Measurements from ENCODE around the gene STAT2. TPM values are rescaled to one million over a fixed set of nuclear protein-coding genes. Genes with fewer than 3 reads are reported as not detected.

STAT2 gene
- polyA plus RNA-seq, 10 donors: 39.6 to 94.7 (median 59.4) TPM

DNA sequence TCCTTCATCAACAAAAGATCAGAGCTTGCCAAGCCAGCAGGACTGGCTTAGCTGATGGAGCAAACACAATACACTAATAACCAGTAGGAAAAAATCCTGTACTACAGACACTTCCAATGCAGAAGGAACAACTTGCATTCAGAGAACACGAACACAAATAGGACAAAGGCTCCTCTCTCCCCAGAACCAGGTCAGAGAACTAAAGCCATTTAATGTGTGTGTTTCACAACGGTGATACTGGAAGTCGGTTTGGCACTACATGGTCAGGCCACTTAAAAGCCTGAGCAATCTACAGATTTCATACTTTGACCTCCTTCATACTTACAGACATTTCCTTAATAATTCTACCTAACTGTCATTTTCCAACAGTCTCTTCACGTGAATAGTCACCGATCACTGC is 66.1 kb downstream of the STAT2 start:
- DNase-seq: no peak

Other genes starting within 250 kb of the STAT2 start
- gene RPL41, start 243.5 kb downstream of the STAT2 start, polyA plus RNA-seq (ENCODE audit: insufficient read length in 10 of 10): 1,000 to 10,000 TPM; 4,692 to 6,543 (median 5,537) TPM
- gene ZC3H10, start 241.8 kb downstream of the STAT2 start, polyA plus RNA-seq (ENCODE audit: insufficient read length in 10 of 10): 1 to 10 TPM; 3.4 to 6.3 (median 4.6) TPM
- gene ESYT1, start 231.8 kb downstream of the STAT2 start, polyA plus RNA-seq (ENCODE audit: insufficient read length in 10 of 10): 10 to 100 TPM; 64.1 to 91.1 (median 79.6) TPM
- 100 to 1,000 TPM; 502 to 996 (median 790) TPM for gene MYL6B, start 207.5 kb downstream of the STAT2 start, polyA plus RNA-seq (ENCODE audit: insufficient read length in 10 of 10)
- gene MYL6, start 201.7 kb downstream of the STAT2 start, polyA plus RNA-seq (ENCODE audit: insufficient read length in 10 of 10): 1,000 to 10,000 TPM; 1,255 to 1,671 (median 1,389) TPM
- 10 to 100 TPM; 49.9 to 75.2 (median 61.1) TPM for gene SMARCC2, start 170.6 kb downstream of the STAT2 start, polyA plus RNA-seq (ENCODE audit: insufficient read length in 10 of 10)
- gene RNF41, start 138.2 kb downstream of the STAT2 start, polyA plus RNA-seq (ENCODE audit: insufficient read length in 10 of 10): 10 to 100 TPM; 31.6 to 52.0 (median 41.4) TPM
- gene NABP2, start 135.8 kb downstream of the STAT2 start, polyA plus RNA-seq (ENCODE audit: insufficient read length in 10 of 10): 10 to 100 TPM; 13.7 to 22.0 (median 19.3) TPM
- 1 to 10 TPM in 1 of 10 donors, under 1 TPM in 7, not detected in 2; 0.32 to 1.0 (median 0.55) TPM for gene SLC39A5, start 130.1 kb downstream of the STAT2 start, polyA plus RNA-seq (ENCODE audit: insufficient read length in 10 of 10)
- gene ANKRD52, start 101.7 kb downstream of the STAT2 start, polyA plus RNA-seq (ENCODE audit: insufficient read length in 10 of 10): 10 to 100 TPM; 14.1 to 21.7 (median 18.1) TPM
- gene COQ10A, start 93.2 kb downstream of the STAT2 start, polyA plus RNA-seq (ENCODE audit: insufficient read length in 10 of 10): 10 to 100 TPM; 13.8 to 34.9 (median 18.4) TPM
- gene CS, start 59.8 kb downstream of the STAT2 start, polyA plus RNA-seq (ENCODE audit: insufficient read length in 10 of 10): 100 to 1,000 TPM; 166 to 293 (median 221) TPM
- gene CNPY2, start 44.1 kb downstream of the STAT2 start, polyA plus RNA-seq (ENCODE audit: insufficient read length in 10 of 10): 10 to 100 TPM; 45.4 to 75.7 (median 52.2) TPM
- 10 to 100 TPM; 26.3 to 67.2 (median 45.8) TPM for gene PAN2, start 26.1 kb downstream of the STAT2 start, polyA plus RNA-seq (ENCODE audit: insufficient read length in 10 of 10)
- gene IL23A, start 21.2 kb downstream of the STAT2 start, polyA plus RNA-seq (ENCODE audit: insufficient read length in 10 of 10): under 1 TPM in 9 of 10 donors, not detected in 1; 0.19 to 0.90 (median 0.61) TPM
- under 1 TPM in 2 of 10 donors, not detected in 8; 0.09 to 0.15 TPM for gene APOF, start 2.8 kb upstream of the STAT2 start, polyA plus RNA-seq (ENCODE audit: insufficient read length in 10 of 10)
- 10 to 100 TPM; 11.5 to 22.6 (median 14.6) TPM for gene TIMELESS, start 89.3 kb upstream of the STAT2 start, polyA plus RNA-seq (ENCODE audit: insufficient read length in 10 of 10)
- under 1 TPM in 1 of 10 donors, not detected in 9; 0.07 TPM for gene MIP, start 94.5 kb upstream of the STAT2 start, polyA plus RNA-seq (ENCODE audit: insufficient read length in 10 of 10)
- gene SPRYD4, start 108.5 kb upstream of the STAT2 start, polyA plus RNA-seq (ENCODE audit: insufficient read length in 10 of 10): 1 to 10 TPM; 1.3 to 3.3 (median 1.8) TPM
- under 1 TPM in 5 of 10 donors, not detected in 5; 0.15 to 0.39 (median 0.19) TPM for gene GLS2, start 128.1 kb upstream of the STAT2 start, polyA plus RNA-seq (ENCODE audit: insufficient read length in 10 of 10)
- 10 to 100 TPM; 17.1 to 37.6 (median 28.7) TPM for gene RBMS2, start 161.7 kb upstream of the STAT2 start, polyA plus RNA-seq (ENCODE audit: insufficient read length in 10 of 10)

Measured in muscle of back (tissue), 11 donors.